Heart right ventricle (tissue), 16 donors: ENCODE data around the gene SCAF8. TPM values are rescaled to one million over a fixed set of nuclear protein-coding genes. Genes with fewer than 3 reads are reported as not detected.
"Not testable (repeated sequence)": the region's sequence is repeated elsewhere in the genome, so short reads cannot be mapped to it uniquely, and the experiment has no call there.

Source experiments
- ATAC-seq, 8 donors: fragments of 200-7000 bp; cut with Tn5 transposase; one replicate each; pipeline ENCODE4 v1.9.1; 2020; ENCODE audit warnings: mild to moderate bottlenecking in 8 of 8, moderate library complexity in 8 of 8, moderate number of reproducible peaks in 1 of 8
- DNase-seq, 2 donors: peaks; one replicate each; pipeline ENCODE4 v3.0.0-alpha.2; 2020
- H3K27ac ChIP-seq, 10 donors: fragments of 200-600 bp; sonication (generic) in 2 of 10; one replicate each; pipeline versions ENCODE4 v1.5.0 to v1.8.0; 2020 to 2022; ENCODE audit warnings: mild to moderate bottlenecking in 3 of 10
- H3K27me3 ChIP-seq, 7 donors: fragments of 200-600 bp; one replicate each; pipeline ENCODE4 v1.8.0; 2021 to 2022; ENCODE audit warnings: mild to moderate bottlenecking in 2 of 7
- H3K36me3 ChIP-seq, 9 donors: fragments of 200-600 bp; sonication (generic) in 1 of 9; one replicate each; pipeline versions ENCODE4 v1.5.0 to v1.8.0; 2020 to 2022; ENCODE audit warnings: mild to moderate bottlenecking in 2 of 9
- H3K4me1 ChIP-seq, 9 donors: fragments of 200-600 bp; sonication (generic) in 1 of 9; one replicate each; pipeline versions ENCODE4 v1.5.0 to v1.8.0; 2020 to 2022; ENCODE audit warnings: mild to moderate bottlenecking in 4 of 9
- H3K4me3 ChIP-seq, 10 donors: fragments of 200-600 bp; sonication (generic) in 2 of 10; one replicate each; pipeline versions ENCODE4 v1.5.0 to v1.8.0; 2020 to 2022; ENCODE audit warnings: mild to moderate bottlenecking in 7 of 10, moderate library complexity in 2 of 10
- H3K9me3 ChIP-seq, 11 donors: fragments of 200-600 bp in 10 of 11; sonication (generic) in 2 of 11; one replicate each; pipeline versions ENCODE4 v1.5.0 to v1.8.0; 2013 to 2022; ENCODE audit warnings: mild to moderate bottlenecking in 2 of 11, control low read depth in 1 of 11, moderate library complexity in 1 of 11
- CTCF ChIP-seq, 9 donors: fragments of 200-600 bp; sonication (generic) in 2 of 9; IDR thresholded peaks; one replicate each; pipeline versions ENCODE4 v1.5.0 to v1.8.0; 2021 to 2022; ENCODE audit warnings: antibody characterized with exemption in 9 of 9, mild to moderate bottlenecking in 5 of 9, moderate library complexity in 1 of 9
- WGBS, 2 donors: extraction: QIAGEN DNeasy Blood & Tissue Kit; methylation state at CpG; one replicate each; pipeline ENCODE4 v1.1.7; 2013; ENCODE audit warnings: inconsistent platforms in 1 of 2; 5-methylcytosine and 5-hydroxymethylcytosine counted together
- intact Hi-C, 10 donors: fragments of 100-400 bp; cut with DNase I; formaldehyde crosslinking; loops; one replicate each; pipeline versions ENCODE4 v1.11.1 to v1.14.2; 2022
- polyA plus RNA-seq, 2 donors: library from polyadenylated mRNA; stranded (reverse); fragments of 200-250 nt; gene quantifications; one replicate each; pipeline ENCODE4 v1.2.3, GENCODE V29; 2013
- total RNA-seq, 10 donors: library from RNA; stranded (reverse); fragmentation: NEBNext Ultra II Directional in 3 of 10; extraction: Animal tissue kit (Norgen Biotek cat#: 25700) in 3 of 10; gene quantifications; one replicate each; pipeline versions ENCODE4 v1.2.1 to v1.2.4, GENCODE V29; 2021 to 2023
- donor health status: Arrhythmogenic right ventricular cardiomyopathy.
- donor health status: ischemic (EF 13 %, LVEDD 7.1; RV severe dilation, severe dysfunction).
- donor health status: healthy with polysubstance abuse.
- donor health status: DM: no; HTN: yes; CAD: no.
- donor health status: DM: no; HTN: no; CAD: no.
- donor health status: ischemic (EF 25% LVEDD 6.9; RV normal size, moderate dysfunction).
- donor health status: ischemic (EF 25% LVEDD 5.7; RV mildly dilated, moderate dysfunction).
- donor health status: healthy.
- donor health status: DM: yes; HTN: yes; CAD: no.
- donor health status: Ischemic cardiomyopathy.
- donor health status: ischemic (EF 35%, LVEDD 5.7; RV mildly dilated, moderate dysfunction).
- donor health status: nonischemic (EF 11% LVEDD 7.7; RV severe dilation, severe dysfunction).
- donor health status: DM: yes; HTN: yes; CAD: no.
- donor health status: PGD.
- donor health status: ischemic (EF 29% LVEDD 5.4; RV normal size, mild dysfunction).
- donor health status: nonischemic (EF 23%, LVEDD 6.1; RV moderate dilation, normal function).

The SCAF8 gene
- total and polyA plus RNA-seq, 12 donors, result 6.7 to 96.1 (median 62.8) TPM

- no peak for ATAC-seq
- H3K36me3 ChIP-seq, result no peaks in the 10 kb centered on the region
- DNase-seq, result no peak
- H3K9me3 ChIP-seq, result peaks cover 0 to 18% (median 5%) of the 10 kb centered on the region in 11 donors
- intact Hi-C loops, result no loop called here
- H3K27me3 ChIP-seq, result no peaks in the 10 kb centered on the region
- TF ChIP-seq CTCF (IDR thresholded peaks at IDR 0.05), result no peak
- H3K4me3 ChIP-seq, result no peak overlapping the region
- H3K27ac ChIP-seq, result no peak overlapping the region
- WGBS, 2 donors, result 88 to 93% methylated on average over 1 of the region's 1 CpG
- H3K4me1 ChIP-seq, result peaks cover 0 to 8% (median 0%) of the 10 kb centered on the region in 9 donors
Observed at GRCh38 chr6:154715446-154715845, 17.8 kb upstream of the SCAF8 start.

- H3K4me1 ChIP-seq, DNase-seq, H3K4me3 ChIP-seq, ATAC-seq, H3K27ac ChIP-seq, H3K36me3 ChIP-seq, intact Hi-C loops, H3K27me3 ChIP-seq: not testable (repeated sequence)
- peaks cover 0 to 23% (median 5%) of the 10 kb centered on the region in 11 donors for H3K9me3 ChIP-seq
- 79 to 81% methylated on average over 8 of the region's 8 CpGs for WGBS, 2 donors
Observed at GRCh38 chr6:154716350-154716749, 16.9 kb upstream of the SCAF8 start.

GRCh38 chr6:154719433-154719832, 13.8 kb upstream of the SCAF8 start:
- intact Hi-C loops, result no loop called here
- Histone ChIP-seq H3K27me3 (no peaks in the 10 kb centered on the region), H3K9me3 (peaks cover 0 to 23% (median 5%) of the 10 kb centered on the region in 11 donors), H3K36me3 (no peaks in the 10 kb centered on the region), H3K4me1 (no peaks in the 10 kb centered on the region), H3K27ac (no peak overlapping the region), H3K4me3 (no peak overlapping the region)
- TF ChIP-seq CTCF (IDR thresholded peaks at IDR 0.05), result no peak
- no peak for DNase-seq
- ATAC-seq, result no peak
- WGBS, 2 donors, result 96 to 97% methylated on average over 4 of the region's 4 CpGs

GRCh38 chr6:154719854-154720253, 13.4 kb upstream of the SCAF8 start:
- DNase-seq, result no peak
- Histone ChIP-seq H3K9me3 (peaks cover 0 to 23% (median 5%) of the 10 kb centered on the region in 11 donors), H3K36me3 (no peaks in the 10 kb centered on the region), H3K27ac (no peak overlapping the region), H3K4me1 (no peaks in the 10 kb centered on the region), H3K27me3 (no peaks in the 10 kb centered on the region), H3K4me3 (no peak overlapping the region)
- 81 to 96% methylated on average over 1 of the region's 1 CpG for WGBS, 2 donors
- ATAC-seq, result no peak
- intact Hi-C loops, result no loop called here
- no peak for TF ChIP-seq CTCF (IDR thresholded peaks at IDR 0.05)

- Histone ChIP-seq H3K27me3 (no peaks in the 10 kb centered on the region), H3K4me3 (no peak overlapping the region), H3K36me3 (no peaks in the 10 kb centered on the region), H3K27ac (no peak overlapping the region), H3K9me3 (peaks cover 0 to 23% (median 5%) of the 10 kb centered on the region in 11 donors), H3K4me1 (no peaks in the 10 kb centered on the region)
- no peak for ATAC-seq
- no peak for TF ChIP-seq CTCF (IDR thresholded peaks at IDR 0.05)
- 86 to 88% methylated on average over 6 of the region's 6 CpGs for WGBS, 2 donors
- intact Hi-C loops, result no loop called here
- DNase-seq, result no peak
Observed at GRCh38 chr6:154721460-154721859, 11.8 kb upstream of the SCAF8 start.
